Endothelial cell of umbilical vein (primary cell): ENCODE data around the gene CMC2. TPM values are rescaled to one million over a fixed set of nuclear protein-coding genes. Genes with fewer than 3 reads are reported as not detected.

ENCODE experiments used
- BruUV-seq: library from RNA; stranded (reverse); fragments of 400-500 nt; replicated peaks from 2 replicates; lab custom pipeline; 2021; lab: Mats Ljungman, UMichigan
- CTCF ChIA-PET: fragments of 300-600, 350-600 bp; sonication (Branson Sonifier 250); formaldehyde crosslinking; loops from one replicate; lab custom pipeline; 2021; ENCODE audit warnings: antibody characterized with exemption, inconsistent platforms; lab: Charles Lee
- POLR2A ChIA-PET: fragments of 300-600, 350-600 bp; sonication (Branson Sonifier 250); formaldehyde crosslinking; loops from one replicate; lab custom pipeline; 2021; ENCODE audit warnings: antibody characterized with exemption, inconsistent platforms; lab: Charles Lee
- DNase-seq: peaks from one replicate; pipeline ENCODE4 v3.0.0-alpha.2; 2011; ENCODE audit warnings: low read depth, low spot score
- FAIRE-seq: peaks from 2 replicates; lab custom pipeline; 2011; peaks lifted over from hg19 to GRCh38; lab: Jason Lieb, UNC
- H2AFZ ChIP-seq: 2 replicates; pipeline ENCODE4 v1.6.0; 2012; ENCODE audit warnings: low read depth, low read length, control low read depth, inconsistent platforms
- H3K27ac ChIP-seq: 2 replicates; pipeline ENCODE4 v1.5.1; 2011; ENCODE audit warnings: low read depth, mild to moderate bottlenecking, control low read depth, low read length, moderate library complexity; ENCODE audit not compliant: insufficient read depth
- H3K27me3 ChIP-seq, 2 experiments: 2 replicates each; pipeline versions ENCODE4 v1.6.0 to v1.6.1; 2011; ENCODE audit warnings: low read length in 2 of 2, mixed read lengths in 1 of 2; ENCODE audit not compliant: control insufficient read depth in 2 of 2, insufficient read depth in 2 of 2
- H3K36me3 ChIP-seq, 2 experiments: 2 replicates in 1 of 2; 3 replicates in 1 of 2; pipeline ENCODE4 v1.5.1; 2011; ENCODE audit warnings: low read length in 2 of 2, mild to moderate bottlenecking in 1 of 2, moderate library complexity in 1 of 2; ENCODE audit not compliant: control insufficient read depth in 2 of 2, insufficient read depth in 2 of 2; ENCODE audit errors: extremely low read depth in 1 of 2
- H3K4me1 ChIP-seq: 3 replicates; pipeline ENCODE4 v1.5.1; 2011; ENCODE audit warnings: mild to moderate bottlenecking, low read length; ENCODE audit not compliant: control insufficient read depth, insufficient read depth; ENCODE audit errors: extremely low read depth
- H3K4me2 ChIP-seq: 2 replicates; pipeline ENCODE4 v1.6.1; 2011; ENCODE audit warnings: low read length, control low read depth, mixed read lengths; ENCODE audit not compliant: insufficient read depth
- H3K4me3 ChIP-seq, 3 experiments: fragments of 200-600 bp in 1 of 3; sonication (generic), shearing (Covaris generic) in 1 of 3; replicated peaks in 1 of 3; 2 replicates each; pipeline ENCODE4 v1.5.1; 2011 to 2016; ENCODE audit warnings: control low read depth in 3 of 3, low read length in 3 of 3, mild to moderate bottlenecking in 2 of 3, inconsistent platforms in 1 of 3, low read depth in 1 of 3, moderate library complexity in 1 of 3; ENCODE audit not compliant: insufficient read depth in 1 of 3
- H3K79me2 ChIP-seq: 2 replicates; pipeline ENCODE4 v1.6.0; 2012; ENCODE audit warnings: low read length, inconsistent platforms; ENCODE audit not compliant: control insufficient read depth, insufficient read depth
- H3K9ac ChIP-seq: replicated peaks from 2 replicates; pipeline ENCODE3; 2011; ENCODE audit warnings: low read length, control low read depth; ENCODE audit not compliant: insufficient read depth; ENCODE audit errors: extremely low read depth
- H3K9me1 ChIP-seq: replicated peaks from 3 replicates; pipeline ENCODE4 v1.6.0; 2011; ENCODE audit warnings: mild to moderate bottlenecking, low read length; ENCODE audit not compliant: control insufficient read depth, insufficient read depth; ENCODE audit errors: extremely low read depth
- H3K9me3 ChIP-seq: replicated peaks from 2 replicates; pipeline ENCODE4 v1.5.1; 2012; ENCODE audit warnings: low read length, inconsistent platforms; ENCODE audit not compliant: control insufficient read depth, insufficient read depth
- H4K20me1 ChIP-seq: replicated peaks from 2 replicates; pipeline ENCODE3; 2011; ENCODE audit warnings: mild to moderate bottlenecking, low read length; ENCODE audit not compliant: control insufficient read depth, insufficient read depth; ENCODE audit errors: extremely low read depth
- CTCF ChIP-seq, 2 donors: IDR thresholded peaks; 1 replicate in 1 of 2; 2 replicates in 1 of 2; pipeline ENCODE4 v1.5.1; 2011; ENCODE audit warnings: low read length in 2 of 2, mild to moderate bottlenecking in 2 of 2, moderate library complexity in 2 of 2, control low read depth in 1 of 2, inconsistent platforms in 1 of 2, low read depth in 1 of 2; ENCODE audit not compliant: insufficient read depth in 1 of 2; ENCODE audit errors: extremely low read depth in 1 of 2
- EZH2 ChIP-seq: IDR thresholded peaks from 2 replicates; pipeline ENCODE4 v1.6.1; 2012; ENCODE audit warnings: borderline replicate concordance, low read depth, mild to moderate bottlenecking, moderate library complexity, low read length, inconsistent platforms; ENCODE audit not compliant: severe bottlenecking
- FOS ChIP-seq: IDR thresholded peaks from 2 replicates; pipeline ENCODE4 v1.6.1; 2011; ENCODE audit warnings: mild to moderate bottlenecking, low read length, moderate library complexity, borderline replicate concordance; ENCODE audit not compliant: insufficient read depth
- GATA2 ChIP-seq: IDR thresholded peaks from 2 replicates; pipeline ENCODE4 v1.7.0; 2011; ENCODE audit warnings: low read depth, mild to moderate bottlenecking, moderate library complexity, mixed read lengths, low read length; ENCODE audit not compliant: insufficient read length, insufficient read depth
- JUN ChIP-seq: IDR thresholded peaks from 2 replicates; pipeline ENCODE4 v1.6.1; 2011; ENCODE audit warnings: borderline replicate concordance, low read depth; ENCODE audit not compliant: insufficient read length, insufficient read depth
- MAX ChIP-seq: IDR thresholded peaks from 2 replicates; pipeline ENCODE4 v1.6.1; 2011; ENCODE audit not compliant: insufficient read depth, insufficient read length
- MYC ChIP-seq: IDR thresholded peaks from one replicate; pipeline ENCODE4 v1.6.1; 2011; ENCODE audit warnings: mild to moderate bottlenecking, low read depth, low read length
- POLR2A ChIP-seq: IDR thresholded peaks from 2 replicates; pipeline ENCODE4 v1.6.1; 2012; ENCODE audit warnings: low read depth, mild to moderate bottlenecking, control low read depth, low read length
- POLR2AphosphoS5 ChIP-seq: IDR thresholded peaks from 2 replicates; pipeline ENCODE4 v1.6.1; 2012; ENCODE audit warnings: low read depth, mild to moderate bottlenecking, control low read depth, low read length, moderate library complexity; ENCODE audit not compliant: insufficient read depth
- dilution Hi-C: fragments of 300-500 bp; cut with MboI; formaldehyde crosslinking; loops from one replicate; pipeline ENCODE4 v1.15.0; 2019; ENCODE audit warnings: low sequenced_read_pairs; ENCODE audit not compliant: extremely low pct_ligation_motif_present
- intact Hi-C: fragments of 100-400 bp; cut with micrococcal nuclease; formaldehyde crosslinking; loops from one replicate; pipeline ENCODE4 v1.10.0; 2022
- polyA plus RNA-seq, 4 experiments: library from polyadenylated mRNA; depleted of rRNA in 3 of 4; stranded (reverse) in 3 of 4; unstranded in 1 of 4; fragments of >200 nt; gene quantifications; 2 replicates each; pipeline versions ENCODE4 v1.2.1 to v1.2.3, GENCODE V29; 2011 to 2012; ENCODE audit warnings: missing spikeins in 1 of 4
- total RNA-seq: library from RNA; stranded (reverse); gene quantifications from 2 replicates; pipeline ENCODE4 v1.2.3, GENCODE V29; 2021

Gene CMC2
- total and polyA plus RNA-seq, 2 donors (not counting 3 experiments of a cell fraction or from before 2014, with no cell fraction given): 97.8 to 216 TPM

DNA sequence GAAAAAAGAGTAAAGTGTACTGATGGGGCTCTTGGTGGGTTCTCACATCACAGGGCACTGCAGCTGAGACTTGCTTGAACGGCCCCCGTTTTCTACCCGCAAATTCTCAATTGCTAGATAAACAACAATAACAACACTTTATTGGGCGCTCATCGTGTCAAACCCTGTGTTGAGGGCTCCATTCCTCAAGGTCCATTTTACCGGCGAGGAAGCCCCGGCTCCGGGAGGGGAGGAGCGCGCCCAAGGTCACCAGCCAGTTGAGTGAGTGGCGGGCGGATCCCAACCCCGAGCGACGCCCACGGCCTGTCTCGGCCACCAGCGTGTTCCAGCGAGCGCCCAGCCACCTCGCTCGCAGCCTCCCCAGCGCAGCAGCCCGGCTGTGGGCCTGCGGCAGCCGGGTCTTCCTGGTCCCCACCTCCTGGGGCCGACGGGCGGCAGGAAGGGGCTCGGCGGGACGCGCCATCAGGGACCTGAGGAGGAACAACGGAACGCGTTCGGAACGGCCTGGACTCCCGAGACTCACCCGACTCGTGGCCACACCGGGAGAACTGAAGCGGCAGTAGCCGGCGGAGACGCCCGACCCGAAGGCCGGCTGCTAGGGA is 373 bp downstream of the CMC2 start:
- TSS peak; percentile 42 for BruUV-seq

More for the DNA sequence above, 373 bp downstream of the CMC2 start:
- Histone ChIP-seq H2AFZ (peak overlapping the region; percentile 61), H3K27ac (peak overlapping the region; percentile 80), H4K20me1 (no peaks in the 10 kb centered on the region), H3K4me2 (peak overlapping the region; percentile 99), H3K9me1 (no peaks in the 10 kb centered on the region), H3K79me2 (peaks cover 91% of the 10 kb centered on the region), H3K36me3 (no peaks in the 10 kb centered on the region), H3K4me1 (peaks cover 19% of the 10 kb centered on the region), H3K9ac (peak overlapping the region; percentile 81), H3K4me3 (peak overlapping the region; percentile 52 to 87 (median 83)), H3K27me3 (no peaks in the 10 kb centered on the region), H3K9me3 (no peaks in the 10 kb centered on the region)
- dilution Hi-C loops: no loop called here
- TF ChIP-seq POLR2A (no peak), POLR2AphosphoS5 (no peak), EZH2 (no peak), FOS (no peak), MAX (no peak), CTCF (IDR thresholded peaks at IDR 0.05; ENCODE audit: extremely low read depth in 1 of 2, insufficient read depth in 1 of 2, low read depth in 1 of 2, low read length in 2 of 2) (no peak), MYC (no peak), GATA2 (no peak), JUN (no peak)
- peak; percentile 74 for FAIRE-seq
- ChIA-PET CTCF (interaction anchor here (0.5 to 1.7 kb wide), 9 partner anchors 9 to 83 kb away, joined by 3 to 14 read pairs (median 3); partner anchors contain the start of gene ATMIN), POLR2A (interaction anchor here (1.4 kb wide), 2 partner anchors 9 to 13 kb away, joined by 5 to 7 read pairs; no protein-coding TSS in a partner anchor)
- no peak for DNase-seq
- intact Hi-C loops: loop anchor here (1.0 kb wide), 1 partner anchor 13 kb away; no protein-coding TSS in a partner anchor
